NT2/D1 (cell line): ENCODE data around the gene PSMD3.

Experiments used
- DNase-seq: peaks from one replicate; pipeline ENCODE4 v3.0.0-alpha.2; 2011; ENCODE audit warnings: low read depth, low spot score
- H3K27me3 ChIP-seq: 2 replicates; pipeline ENCODE4 v1.6.0; 2011; ENCODE audit warnings: mild to moderate bottlenecking; ENCODE audit not compliant: insufficient read length, insufficient read depth
- H3K36me3 ChIP-seq: 2 replicates; pipeline ENCODE4 v1.6.1; 2011; ENCODE audit warnings: mild to moderate bottlenecking, low read length, mixed read lengths; ENCODE audit not compliant: insufficient read depth, insufficient read length
- H3K4me1 ChIP-seq: 2 replicates; pipeline ENCODE4 v1.5.1; 2011; ENCODE audit not compliant: insufficient read depth, insufficient read length
- H3K4me3 ChIP-seq: 2 replicates; pipeline ENCODE4 v1.5.1; 2011; ENCODE audit warnings: low read depth; ENCODE audit not compliant: insufficient read length
- H3K9ac ChIP-seq: 2 replicates; pipeline ENCODE4 v1.6.0; 2011; ENCODE audit warnings: low read depth; ENCODE audit not compliant: insufficient read length
- H3K9me3 ChIP-seq: 2 replicates; pipeline ENCODE4 v1.5.1; 2011; ENCODE audit warnings: mild to moderate bottlenecking, low read length; ENCODE audit not compliant: insufficient read depth
- SUZ12 ChIP-seq: IDR thresholded peaks from 2 replicates; pipeline ENCODE4 v1.6.1; 2011; ENCODE audit not compliant: insufficient read length, insufficient read depth; ENCODE audit errors: extremely low read depth
- YY1 ChIP-seq: IDR thresholded peaks from 2 replicates; pipeline ENCODE4 v1.6.1; 2011; ENCODE audit not compliant: insufficient read length, insufficient read depth
- ZNF274 ChIP-seq: IDR thresholded peaks from 2 replicates; pipeline ENCODE4 v1.6.1; 2011; ENCODE audit warnings: mild to moderate bottlenecking, low read depth, low read length

The PSMD3 gene

DNA sequence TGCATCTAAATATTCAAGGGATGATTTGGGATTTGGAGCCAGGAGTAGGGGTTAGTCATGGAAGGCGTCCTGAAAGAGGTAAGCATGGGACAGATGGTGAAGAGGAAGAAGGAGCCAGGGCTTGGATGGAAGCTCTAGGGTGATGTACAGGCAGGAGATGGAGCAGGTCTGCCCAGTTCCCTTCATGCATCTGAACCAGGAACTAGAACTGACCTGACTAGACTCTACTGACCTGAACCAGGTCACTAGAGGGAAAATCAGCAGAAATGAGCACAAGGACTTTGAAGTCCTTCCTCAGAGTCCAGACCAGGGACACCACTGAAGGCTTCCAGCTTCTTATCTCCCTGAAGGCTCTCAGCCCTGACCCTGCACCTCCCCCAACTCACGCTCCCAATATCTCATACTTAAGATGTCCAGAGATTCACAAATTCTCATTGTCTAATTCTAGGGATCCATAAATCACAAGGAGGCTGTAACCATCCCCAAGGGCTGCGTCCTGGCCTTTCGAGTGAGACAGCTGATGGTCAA, 9.5 kb upstream of the PSMD3 start:
- Histone ChIP-seq H3K36me3 (no peaks in the 10 kb centered on the region), H3K27me3 (peaks cover 16% of the 10 kb centered on the region), H3K9me3 (no peaks in the 10 kb centered on the region), H3K4me3 (no peak overlapping the region), H3K4me1 (no peaks in the 10 kb centered on the region), H3K9ac (no peak overlapping the region)
- DNase-seq, result no peak
- TF ChIP-seq ZNF274 (no peak), YY1 (no peak), SUZ12 (no peak)

DNA sequence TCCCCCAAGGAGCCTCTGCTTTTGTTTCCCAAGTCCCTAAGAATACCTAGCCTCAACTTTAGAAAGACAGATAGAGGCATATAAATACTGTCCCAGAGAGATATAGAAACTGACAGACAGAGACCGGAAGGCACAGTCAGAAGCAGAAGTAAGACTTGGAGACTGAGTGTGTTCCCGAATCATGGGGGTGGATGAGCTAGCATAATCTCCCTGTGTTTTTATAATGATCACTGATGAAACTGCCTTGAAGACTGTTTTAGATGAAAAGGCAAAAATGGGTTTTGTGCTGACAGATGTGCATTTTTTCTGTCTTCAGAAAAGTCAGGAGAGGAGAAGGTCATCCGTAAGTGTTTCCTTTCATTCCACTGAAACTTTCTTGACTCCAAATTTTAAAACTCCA, 8.3 kb upstream of the PSMD3 start:
- H3K4me3 ChIP-seq, result no peak overlapping the region
- H3K27me3 ChIP-seq, result peaks cover 16% of the 10 kb centered on the region
- no peak overlapping the region for H3K9ac ChIP-seq
- TF ChIP-seq YY1 (no peak), ZNF274 (no peak), SUZ12 (no peak)
- H3K36me3 ChIP-seq, result no peaks in the 10 kb centered on the region
- no peaks in the 10 kb centered on the region for H3K4me1 ChIP-seq
- no peak for DNase-seq
- H3K9me3 ChIP-seq, result no peaks in the 10 kb centered on the region

DNA sequence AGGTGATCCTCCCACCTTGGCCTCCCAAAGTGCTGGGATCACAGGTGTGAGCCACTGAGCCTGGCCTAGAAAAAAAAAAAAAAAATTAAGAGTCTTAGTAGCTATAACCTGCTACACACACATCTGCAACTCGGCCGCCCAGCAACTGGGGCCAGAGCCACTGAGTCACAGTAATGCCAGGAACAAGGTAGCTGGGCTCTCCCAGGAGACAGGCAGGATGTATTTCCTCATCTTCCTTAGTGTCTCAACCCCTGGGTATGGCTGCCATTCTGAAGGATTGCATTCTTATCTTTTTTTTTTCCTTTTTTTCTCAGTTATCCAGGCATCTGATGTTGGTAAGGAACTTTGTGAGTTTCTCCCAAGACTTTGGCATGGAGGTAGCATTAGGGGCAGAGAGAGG, 7.1 kb upstream of the PSMD3 start:
- Histone ChIP-seq H3K4me3 (no peak overlapping the region), H3K9me3 (no peaks in the 10 kb centered on the region), H3K27me3 (peaks cover 16% of the 10 kb centered on the region), H3K9ac (no peak overlapping the region), H3K36me3 (no peaks in the 10 kb centered on the region), H3K4me1 (no peaks in the 10 kb centered on the region)
- TF ChIP-seq SUZ12, result no peak
- no peak for TF ChIP-seq ZNF274
- TF ChIP-seq YY1, result no peak
- no peak for DNase-seq

DNA sequence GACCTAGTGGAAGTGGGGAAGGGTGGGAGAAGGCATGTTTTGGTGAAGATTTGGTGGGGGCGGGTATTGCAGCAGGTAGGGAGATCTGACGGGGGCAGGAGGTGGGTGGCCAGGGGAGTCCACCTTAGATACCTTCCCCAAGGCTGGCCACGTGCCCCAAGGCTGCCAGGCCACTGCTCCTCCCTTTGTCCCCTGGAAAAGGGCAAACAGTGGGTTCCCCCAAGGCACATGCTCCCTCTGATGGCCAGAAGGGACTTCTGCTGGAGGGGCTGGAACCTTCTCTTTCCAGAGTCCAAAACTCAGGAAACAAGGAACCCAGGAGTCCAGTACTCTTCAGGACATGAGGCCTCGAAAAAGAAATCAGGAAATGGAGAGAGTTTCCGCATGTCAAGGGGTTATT, 6.2 kb upstream of the PSMD3 start:
- no peak for DNase-seq
- no peak overlapping the region for H3K4me3 ChIP-seq
- H3K27me3 ChIP-seq, result peaks cover 16% of the 10 kb centered on the region
- peaks cover 3% of the 10 kb centered on the region for H3K4me1 ChIP-seq
- TF ChIP-seq ZNF274 (no peak), YY1 (no peak), SUZ12 (no peak)
- no peak overlapping the region for H3K9ac ChIP-seq
- no peaks in the 10 kb centered on the region for H3K9me3 ChIP-seq
- no peaks in the 10 kb centered on the region for H3K36me3 ChIP-seq

DNA sequence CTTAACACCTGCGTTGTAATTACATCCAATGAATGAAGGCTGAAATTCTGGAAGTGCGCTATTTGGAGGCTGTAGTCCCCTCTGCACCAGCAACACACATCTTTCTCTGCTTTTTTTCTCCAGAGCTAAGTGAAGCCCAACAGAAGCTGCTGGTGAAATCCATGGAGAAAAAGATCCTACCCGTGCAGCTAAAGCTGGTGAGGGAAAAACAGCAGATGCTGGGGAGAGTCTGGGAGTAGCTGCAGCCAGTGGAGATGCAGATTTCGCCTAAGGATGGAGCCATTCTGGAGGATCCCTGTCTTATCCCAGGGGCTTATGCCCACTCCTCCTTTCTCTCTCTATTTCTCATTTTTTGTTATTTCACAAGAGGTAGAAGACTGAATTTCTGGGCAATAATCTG, 4.8 kb upstream of the PSMD3 start:
- peaks cover 3% of the 10 kb centered on the region for H3K4me1 ChIP-seq
- H3K9me3 ChIP-seq, result no peaks in the 10 kb centered on the region
- no peak overlapping the region for H3K4me3 ChIP-seq
- DNase-seq, result no peak
- peaks cover 10% of the 10 kb centered on the region for H3K27me3 ChIP-seq
- TF ChIP-seq YY1, result no peak
- TF ChIP-seq SUZ12, result no peak
- no peak for TF ChIP-seq ZNF274
- no peaks in the 10 kb centered on the region for H3K36me3 ChIP-seq
- no peak overlapping the region for H3K9ac ChIP-seq

DNA sequence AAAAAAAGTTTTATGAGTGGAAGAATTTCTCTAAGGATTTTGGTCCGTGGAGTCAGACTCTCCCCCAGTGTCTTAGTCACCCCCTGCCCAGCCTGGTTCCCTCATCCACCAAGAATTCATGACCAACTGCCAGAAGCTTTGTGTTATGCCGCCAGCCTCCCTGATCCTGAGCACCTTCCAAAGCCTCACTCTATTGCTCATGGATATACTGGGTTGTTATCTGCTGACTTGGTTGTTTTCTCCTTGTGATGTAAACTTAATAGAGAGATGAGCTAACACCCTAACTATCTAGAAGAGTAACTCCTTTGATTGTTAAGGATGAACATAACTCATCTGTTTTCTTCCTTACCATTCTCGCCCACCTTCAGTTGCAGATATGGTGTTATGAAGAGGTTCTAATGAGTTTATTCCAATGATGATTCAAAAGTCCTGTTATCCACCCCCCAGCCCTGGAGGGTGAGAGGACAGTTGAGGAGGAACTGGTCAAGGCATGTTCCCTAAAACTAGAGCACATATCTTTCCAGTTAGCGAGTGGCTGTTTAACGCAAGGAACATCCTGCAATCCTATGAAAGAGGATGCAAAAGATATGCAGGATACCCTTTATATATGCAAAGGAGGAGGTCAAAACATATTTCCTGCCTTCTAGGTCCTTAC, 1.5 kb upstream of the PSMD3 start:
- H3K4me3 ChIP-seq, result no peak overlapping the region
- H3K4me1 ChIP-seq, result peaks cover 3% of the 10 kb centered on the region
- peaks cover 16% of the 10 kb centered on the region for H3K36me3 ChIP-seq
- TF ChIP-seq YY1 (no peak), SUZ12 (no peak), ZNF274 (no peak)
- DNase-seq, result no peak
- H3K9me3 ChIP-seq, result no peaks in the 10 kb centered on the region
- H3K27me3 ChIP-seq, result no peaks in the 10 kb centered on the region
- H3K9ac ChIP-seq, result no peak overlapping the region

DNA sequence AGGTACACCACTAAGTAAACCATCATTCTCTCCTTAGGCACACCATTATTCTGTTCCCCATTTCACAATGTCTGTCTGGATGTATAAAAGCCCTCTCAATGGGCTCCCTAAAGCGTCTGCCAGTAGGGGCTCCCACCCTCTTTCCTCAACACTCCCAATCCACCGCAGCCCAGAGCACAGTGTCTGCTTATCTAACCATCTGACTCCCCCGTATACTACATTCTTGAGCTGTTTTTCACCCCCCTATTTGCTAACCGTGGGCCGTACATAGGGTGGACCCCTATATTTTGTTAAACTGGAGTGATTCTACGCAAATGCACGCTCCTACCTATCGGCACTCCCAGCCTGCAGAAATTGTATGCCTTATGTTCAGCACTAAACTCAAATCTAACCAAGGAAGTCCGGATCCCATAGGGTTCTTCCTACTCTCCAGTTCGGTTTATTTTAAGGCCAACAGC, 685 bp upstream of the PSMD3 start:
- DNase-seq, result no peak
- H3K36me3 ChIP-seq, result peaks cover 24% of the 10 kb centered on the region
- H3K9me3 ChIP-seq, result no peaks in the 10 kb centered on the region
- peaks cover 3% of the 10 kb centered on the region for H3K4me1 ChIP-seq
- peak overlapping the region; percentile 71 for H3K4me3 ChIP-seq
- H3K9ac ChIP-seq, result peak overlapping the region; percentile 85
- TF ChIP-seq YY1, result no peak
- TF ChIP-seq SUZ12, result no peak
- no peak for TF ChIP-seq ZNF274
- no peaks in the 10 kb centered on the region for H3K27me3 ChIP-seq
